Embryonic facial prominence (tissue), 1 donor: ENCODE measurements around the gene STIP1.
A peak's percentile ranks its signal among the peaks of the same experiment; 100 is the strongest.

Experiments used
- DNase-seq: peaks from one replicate; pipeline ENCODE4 v3.0.0-alpha.2; 2016; ENCODE audit errors: extremely low spot score

STIP1 gene

GRCh38 chr11:64185693-64186491, at the start of gene STIP1:
TSS of gene STIP1 (plus strand) at chr11:64186171. CDS start at chr11:64186262, 91 bp downstream.
- DNase-seq = peak; percentile 99

DNA sequence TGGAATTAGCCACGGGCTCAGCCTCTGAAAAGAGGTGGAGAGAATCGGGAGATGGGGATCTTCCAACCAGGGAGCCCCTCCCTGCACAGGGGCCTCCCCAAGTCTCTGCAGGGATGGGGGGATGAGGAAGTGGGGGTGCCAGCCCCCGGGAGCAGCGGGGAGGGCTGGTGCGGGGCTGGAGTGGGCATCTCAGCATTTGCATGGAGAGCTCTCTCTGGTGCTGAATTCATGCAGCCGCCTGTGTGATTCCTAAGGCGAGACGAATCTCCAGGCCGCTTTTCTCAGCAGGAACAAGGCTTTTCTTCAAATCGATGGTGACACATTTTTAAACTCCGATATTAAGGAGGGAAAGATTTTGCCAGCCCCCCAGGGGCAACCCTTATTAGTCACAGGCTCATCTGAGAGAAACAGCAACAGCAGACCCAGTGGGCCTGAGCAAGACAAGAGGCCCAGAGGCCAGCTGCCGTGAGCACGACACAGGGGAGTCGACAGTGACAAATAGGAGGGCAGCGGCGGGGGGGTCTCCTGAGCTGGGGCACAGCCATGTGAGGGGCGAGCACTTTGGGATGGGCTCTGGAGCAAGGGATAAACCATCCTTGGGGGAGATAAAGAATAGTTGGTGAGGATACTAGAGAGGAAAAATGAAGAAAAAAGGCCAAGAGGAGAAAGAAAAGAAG, 49.1 kb upstream of the STIP1 start:
- no peak for DNase-seq

DNA sequence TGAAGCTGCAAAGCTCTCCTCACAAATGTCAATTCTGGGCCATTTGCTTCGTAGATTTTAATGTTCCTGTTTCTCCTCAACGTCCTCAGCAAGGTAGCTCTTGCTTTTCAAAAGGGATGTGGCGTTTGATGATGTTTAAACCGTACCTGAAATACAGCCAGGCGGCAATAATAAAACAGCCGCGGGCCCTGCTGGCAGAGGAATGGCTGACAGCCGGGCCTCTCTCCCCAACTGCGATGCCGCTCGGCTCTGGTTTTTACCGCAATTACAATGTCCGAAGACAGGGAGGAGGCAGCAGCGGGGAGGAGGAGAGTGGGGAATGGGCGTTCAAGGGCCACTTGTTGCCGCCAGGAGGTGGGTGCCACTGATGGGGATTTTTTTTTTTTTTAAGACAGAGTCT, 47.6 kb upstream of the STIP1 start:
- DNase-seq = no peak

DNA sequence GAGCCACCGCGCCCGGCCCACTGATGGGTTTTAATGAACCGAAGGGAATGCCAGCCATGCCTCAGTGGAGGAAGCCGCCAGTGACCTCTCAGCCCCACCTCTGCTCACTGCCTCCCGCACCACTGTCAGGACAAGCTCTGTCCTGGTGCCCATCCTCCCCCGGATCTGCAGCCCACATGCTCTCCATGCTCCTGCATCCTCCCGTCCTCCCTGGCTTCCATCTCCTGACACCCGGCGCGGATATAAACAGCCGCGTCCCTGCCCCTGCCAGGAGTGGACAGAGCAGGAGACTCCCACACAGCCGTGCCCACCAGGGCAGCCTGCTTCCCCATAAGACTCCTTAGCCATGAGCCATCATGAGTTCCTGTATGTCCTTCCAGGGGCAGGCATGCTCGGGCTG, 46.9 kb upstream of the STIP1 start:
- DNase-seq = no peak

DNA sequence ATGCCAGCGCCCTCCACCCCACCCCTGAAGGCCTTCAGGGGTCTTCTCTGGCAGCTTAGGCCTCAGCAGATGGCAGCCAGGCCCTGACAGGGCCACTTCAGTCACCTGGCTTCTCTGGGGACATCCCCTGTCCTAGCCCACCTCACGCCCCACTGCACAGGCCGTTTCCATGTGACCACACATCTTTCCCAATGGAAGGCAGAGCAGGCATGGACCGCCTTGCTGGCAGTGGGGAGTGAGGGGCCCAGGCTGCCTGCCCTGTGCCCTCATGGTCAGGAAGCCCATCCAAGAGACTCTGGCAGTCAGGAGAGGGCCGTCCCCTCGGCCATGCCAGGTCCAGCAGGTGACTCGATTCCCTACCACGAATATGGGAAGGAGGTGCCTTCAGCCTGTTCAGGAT, 45.9 kb upstream of the STIP1 start:
- DNase-seq = no peak

GRCh38 chr11:64141081-64141783, 44.7 kb upstream of the STIP1 start:
- no peak for DNase-seq

DNA sequence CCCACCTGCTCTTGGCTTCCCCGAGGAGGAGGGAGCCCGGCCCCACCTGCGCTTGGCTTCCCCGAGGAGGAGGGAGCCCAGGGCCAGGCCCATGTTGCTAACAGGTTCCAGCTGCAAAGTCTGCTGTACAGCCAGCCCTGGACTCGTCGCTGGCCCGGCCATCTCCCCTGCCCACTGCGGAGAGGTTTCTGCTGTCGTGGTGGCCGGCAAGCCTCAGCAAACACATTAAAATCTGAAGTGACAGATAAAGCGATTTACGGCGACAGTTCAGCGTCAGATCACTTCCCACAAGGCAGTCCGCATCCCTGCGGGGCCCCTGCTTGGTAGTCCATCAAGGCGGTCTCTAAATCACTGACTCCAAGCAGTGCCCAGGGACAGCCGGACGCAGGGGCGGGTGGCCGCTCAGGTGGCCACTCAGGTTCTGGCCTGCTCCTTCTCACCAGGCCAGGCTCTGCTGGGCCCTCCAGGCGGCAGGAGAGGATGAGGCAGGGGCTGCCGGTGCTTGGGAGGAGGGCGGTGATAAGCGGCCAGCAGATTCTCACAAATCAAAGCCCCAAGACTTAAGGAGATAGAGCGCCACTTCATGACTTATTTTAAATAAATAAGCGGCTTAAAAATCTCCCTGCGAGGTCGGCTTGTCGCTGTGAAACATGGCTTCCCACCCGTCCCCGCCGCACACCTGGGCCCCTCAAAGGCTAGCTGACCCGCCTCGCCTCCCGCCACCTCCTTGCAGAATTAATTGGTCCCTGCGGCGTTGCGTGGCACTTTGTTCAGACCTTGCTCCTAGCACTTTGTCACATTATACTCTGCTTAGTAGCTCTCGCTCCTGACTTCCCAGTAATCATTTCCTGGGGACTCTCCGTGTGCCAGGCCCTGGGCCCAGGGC, 41.1 kb upstream of the STIP1 start:
- no peak for DNase-seq

GRCh38 chr11:64146036-64146955, 39.7 kb upstream of the STIP1 start:
- no peak for DNase-seq

GRCh38 chr11:64148226-64148916, 37.6 kb upstream of the STIP1 start:
- DNase-seq = peak; percentile 77

DNA sequence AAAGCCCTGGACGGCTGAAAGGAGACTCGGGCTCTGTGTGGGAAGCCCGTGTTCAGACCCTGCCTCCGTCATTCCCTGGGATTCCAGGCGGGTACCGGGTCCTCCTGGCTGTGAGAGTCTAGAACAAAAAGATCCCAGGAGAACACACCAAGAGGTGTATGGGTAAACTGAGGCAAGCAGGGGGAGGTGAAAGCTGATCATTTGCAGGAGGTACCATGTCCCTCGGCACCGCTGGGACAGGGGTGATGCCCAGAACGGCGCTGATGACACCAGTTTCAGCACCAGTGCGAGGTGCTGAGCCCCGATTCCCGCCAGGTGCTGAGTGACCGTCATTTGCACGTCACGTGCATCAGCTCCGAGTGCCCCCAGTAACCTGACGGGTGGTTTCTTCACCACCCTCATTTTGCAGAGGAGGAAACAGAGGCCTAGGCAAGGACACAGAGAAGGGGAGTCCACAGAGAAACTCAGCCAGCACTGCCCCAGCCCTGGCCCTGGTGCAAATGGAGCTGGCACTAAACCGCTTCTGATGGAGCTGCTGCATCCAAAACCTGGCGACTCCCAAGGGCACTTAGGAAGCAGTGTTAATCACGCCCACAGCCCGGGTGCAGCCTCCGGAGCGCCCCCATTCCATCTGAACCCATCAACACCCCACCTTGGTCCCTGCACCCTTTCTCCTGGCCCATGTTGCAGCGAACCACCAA, 36.9 kb upstream of the STIP1 start:
- no peak for DNase-seq

DNA sequence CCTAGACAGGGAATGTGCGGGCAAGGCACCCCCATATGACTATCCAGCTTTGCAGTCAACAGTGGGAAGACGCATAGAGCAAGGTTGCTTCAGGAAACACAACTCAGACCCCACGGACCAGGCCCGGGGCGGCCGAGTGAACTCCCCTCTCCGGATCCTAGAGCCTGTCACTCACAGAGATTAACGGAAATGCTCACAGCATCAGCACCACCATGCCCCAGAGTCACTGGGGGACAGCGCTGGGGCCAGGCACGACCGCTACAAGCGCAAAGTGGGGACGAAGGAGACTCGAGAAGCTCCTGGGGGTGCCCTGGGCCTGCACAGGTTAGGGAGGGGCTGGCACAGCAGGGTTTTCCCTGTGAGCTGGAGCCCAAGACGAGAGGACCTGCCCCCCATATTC, 35.9 kb upstream of the STIP1 start:
- no peak for DNase-seq

- no peak for DNase-seq
These were observed 35.3 kb upstream of the STIP1 start for GRCh38 chr11:64150481-64151239.

- DNase-seq = no peak
These were observed 34.6 kb upstream of the STIP1 start for GRCh38 chr11:64151337-64151736.

- DNase-seq = no peak
These were observed 32.9 kb upstream of the STIP1 start for GRCh38 chr11:64152841-64153691.

DNA sequence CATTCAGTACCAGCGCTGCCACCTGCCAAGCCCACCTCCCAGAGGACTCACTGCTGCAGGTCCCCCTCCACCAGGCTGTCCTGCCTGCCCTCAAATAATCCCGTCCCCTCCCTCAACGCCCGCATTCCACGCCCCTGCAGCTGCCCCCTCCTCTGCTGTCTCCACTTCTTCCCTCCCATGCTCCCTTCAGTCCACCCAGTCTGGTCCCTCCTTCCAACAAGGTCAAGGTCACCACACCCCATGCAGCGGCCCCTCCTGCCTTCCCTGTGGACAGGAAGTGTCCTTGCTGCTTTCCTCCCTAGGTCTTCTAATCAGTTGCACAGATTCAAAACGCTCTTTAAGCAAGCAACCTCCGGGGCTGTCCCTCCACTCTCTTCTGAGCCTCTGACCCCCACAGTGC, 32.2 kb upstream of the STIP1 start:
- DNase-seq = no peak

DNA sequence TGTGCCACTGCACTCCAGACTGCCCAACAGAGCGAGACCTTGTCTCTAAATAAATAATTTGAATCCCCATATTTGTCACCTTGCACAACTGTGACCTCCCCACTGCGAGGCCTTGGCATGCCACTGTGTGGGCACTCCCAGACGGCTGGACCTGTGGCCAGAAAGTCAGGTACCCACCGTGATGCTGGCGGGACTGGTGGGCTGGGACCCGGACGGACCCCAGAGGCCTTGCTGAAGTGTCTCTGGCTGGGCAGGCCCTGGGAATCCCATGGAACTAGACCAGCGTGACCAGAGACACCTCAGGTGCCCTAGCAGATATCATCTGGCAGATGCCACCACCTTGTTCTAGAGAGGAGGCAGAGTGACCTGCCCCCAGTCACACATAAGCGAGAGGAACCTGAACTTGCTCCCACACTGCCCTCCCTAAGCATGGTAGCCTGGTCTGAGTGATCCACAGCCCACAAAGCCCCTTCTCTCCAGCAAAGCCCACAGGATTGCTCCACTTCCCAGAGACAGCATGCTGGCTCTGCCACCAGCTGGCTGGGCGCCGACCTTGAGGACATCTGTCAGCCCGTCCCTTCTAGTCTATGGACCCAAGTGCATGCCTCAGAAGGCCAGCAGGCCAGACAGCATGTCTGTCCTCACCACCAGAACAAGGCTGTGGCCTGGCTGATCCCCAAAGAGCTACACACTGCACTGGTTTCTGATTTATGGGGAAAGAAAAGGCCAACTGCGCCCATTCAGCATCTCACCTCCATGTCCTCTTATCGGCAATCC, 29.5 kb upstream of the STIP1 start:
- no peak for DNase-seq
